GM12864 (cell line): ENCODE results near the gene LHX3.

Experiments used
- DNase-seq: peaks from one replicate; pipeline ENCODE4 v3.0.0-alpha.2; 2011; ENCODE audit warnings: low read depth
- H3K4me3 ChIP-seq: 2 replicates; pipeline ENCODE4 v1.5.1; 2011; ENCODE audit warnings: mild to moderate bottlenecking, low read depth, low read length, control low read depth
- CTCF ChIP-seq: IDR thresholded peaks from 2 replicates; pipeline ENCODE4 v1.5.1; 2011; ENCODE audit warnings: low read depth, mild to moderate bottlenecking, moderate library complexity, low read length, control low read depth, inconsistent platforms; ENCODE audit errors: missing control alignments

The LHX3 gene

GRCh38 chr9:136245219-136246150, 40.6 kb upstream of the LHX3 start, which contains the start of gene QSOX2:
QSOX2 (minus strand) TSS chr9:136245812; CDS start chr9:136245803, 9 bp downstream.
- no peak for DNase-seq
- no peak for TF ChIP-seq CTCF

GRCh38 chr9:136244969-136245218, 40.0 kb upstream of the LHX3 start:
- no peak for DNase-seq
- H3K4me3 ChIP-seq: peak overlapping the region; percentile 80
- no peak for TF ChIP-seq CTCF

More at GRCh38 chr9:136245219-136246150, 40.6 kb upstream of the LHX3 start, which contains the start of gene QSOX2:
- H3K4me3 ChIP-seq: peak within 1 kb of the TSS; percentile 80

GRCh38 chr9:136244122-136244968, 39.4 kb upstream of the LHX3 start:
- DNase-seq: peak; percentile 74
- TF ChIP-seq CTCF: no peak
- peak overlapping the region; percentile 80 for H3K4me3 ChIP-seq

- H3K4me3 ChIP-seq: peak overlapping the region; percentile 80
- no peak for DNase-seq
- TF ChIP-seq CTCF: no peak
Observed at GRCh38 chr9:136243631-136244030, 38.7 kb upstream of the LHX3 start.

GRCh38 chr9:136242918-136243525, 38.1 kb upstream of the LHX3 start:
- no peak for DNase-seq
- TF ChIP-seq CTCF: peak; percentile 28
- peak overlapping the region; percentile 80; the same call in 1 of the 2 replicates for H3K4me3 ChIP-seq

- DNase-seq: no peak
- TF ChIP-seq CTCF: no peak
- H3K4me3 ChIP-seq: no peak overlapping the region
Observed at GRCh38 chr9:136242248-136242647, 37.3 kb upstream of the LHX3 start.
